ENCODE results near the gene EIF4G1.

Gene EIF4G1

GRCh38 chr3:184380185-184380626 lies 65.8 kb downstream of the EIF4G1 start:
- in situ Hi-C loops (cut with MboI; ENCODE audit: low sequenced_read_pairs): no loop called here

- in situ Hi-C loops (cut with MboI; ENCODE audit: low sequenced_read_pairs): no loop called here
These were observed 66.3 kb downstream of the EIF4G1 start for GRCh38 chr3:184380627-184381260.

GRCh38 chr3:184381261-184382224 lies 67.1 kb downstream of the EIF4G1 start:
- in situ Hi-C loops (cut with MboI; ENCODE audit: low sequenced_read_pairs): no loop called here

- in situ Hi-C loops (cut with MboI; ENCODE audit: low sequenced_read_pairs): no loop called here
These were observed 68.1 kb downstream of the EIF4G1 start for GRCh38 chr3:184382326-184383032.

- in situ Hi-C loops (cut with MboI; ENCODE audit: low sequenced_read_pairs): no loop called here
These were observed 68.8 kb downstream of the EIF4G1 start for GRCh38 chr3:184383033-184383740.

- in situ Hi-C loops (cut with MboI; ENCODE audit: low sequenced_read_pairs): no loop called here
These were observed 69.9 kb downstream of the EIF4G1 start for GRCh38 chr3:184384342-184384741.

Data from HL-60/S4 (cell line).